GM19467 (cell line): ENCODE measurements around the gene RCOR1.

Experiments used
- ATAC-seq: cut with Tn5 transposase; IDR thresholded peaks from one replicate; pipeline ENCODE4 v1.9.1; 2021; ENCODE audit warnings: mild to moderate bottlenecking, moderate library complexity; ENCODE audit not compliant: unreplicated experiment

Gene RCOR1

DNA sequence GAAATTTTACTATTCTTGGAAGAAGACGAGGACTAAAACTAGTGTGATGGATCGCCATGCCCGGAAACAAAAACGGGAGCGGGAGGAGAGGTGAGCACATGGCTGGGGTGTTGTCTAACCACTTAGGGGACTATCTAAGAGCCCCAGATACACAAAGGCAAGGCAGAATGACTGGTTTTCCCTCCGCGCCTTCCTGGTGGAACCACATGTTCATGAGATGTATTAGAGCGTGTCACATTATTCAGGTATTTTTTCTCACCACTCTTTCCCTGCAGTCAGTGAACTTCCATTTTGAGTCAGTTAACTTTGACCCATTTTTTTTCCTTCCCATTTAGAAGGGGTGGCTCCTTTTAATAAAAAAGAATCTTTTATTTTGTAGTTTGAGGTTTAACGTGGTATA, 116.0 kb downstream of the RCOR1 start:
- ATAC-seq = peak; percentile 56

DNA sequence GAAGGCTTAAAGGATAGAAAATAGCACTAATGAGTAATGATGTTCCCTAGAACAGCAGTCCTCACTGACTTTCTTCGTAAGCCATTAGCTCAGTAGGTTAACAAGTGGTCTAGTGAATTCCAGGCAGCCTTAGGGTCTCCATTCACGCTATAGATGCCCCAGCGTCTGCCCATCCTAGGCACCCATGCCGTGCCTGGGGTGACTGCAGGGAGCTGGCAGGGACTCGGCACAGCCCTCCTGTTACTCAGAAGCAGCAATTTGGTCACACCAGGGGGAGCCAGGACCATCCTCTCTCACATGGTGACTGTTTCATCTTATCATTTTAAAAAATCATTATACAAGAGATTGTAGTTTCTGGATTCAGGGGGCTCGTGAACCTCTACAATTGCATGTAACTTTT, 118.8 kb downstream of the RCOR1 start:
- ATAC-seq = no peak

- no peak for ATAC-seq
Measured at GRCh38 chr14:102711946-102712345, 119.5 kb downstream of the RCOR1 start.

DNA sequence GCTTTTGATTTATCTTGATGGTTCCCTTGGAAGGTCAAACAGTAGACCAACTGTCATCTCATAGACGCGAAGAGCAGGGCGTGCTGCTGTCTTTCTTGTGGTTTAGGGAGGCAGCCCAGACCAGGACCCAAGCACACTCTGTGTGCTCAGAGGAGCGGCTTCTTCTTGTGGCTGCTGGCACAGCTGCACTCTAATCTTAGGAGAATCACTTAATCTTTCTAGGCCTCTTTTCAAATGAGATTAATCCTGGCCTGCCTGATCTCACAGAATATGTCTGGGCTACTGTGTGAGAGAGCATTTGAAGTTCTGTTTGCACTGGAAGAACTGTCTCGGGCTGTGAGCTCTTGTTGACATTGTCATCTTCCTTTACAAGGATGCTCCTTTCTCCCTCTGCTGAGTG, 124.8 kb downstream of the RCOR1 start:
- ATAC-seq = no peak

GRCh38 chr14:102722646-102723045, 130.2 kb downstream of the RCOR1 start:
- ATAC-seq = no peak

GRCh38 chr14:102723650-102724049, 131.2 kb downstream of the RCOR1 start:
- no peak for ATAC-seq

DNA sequence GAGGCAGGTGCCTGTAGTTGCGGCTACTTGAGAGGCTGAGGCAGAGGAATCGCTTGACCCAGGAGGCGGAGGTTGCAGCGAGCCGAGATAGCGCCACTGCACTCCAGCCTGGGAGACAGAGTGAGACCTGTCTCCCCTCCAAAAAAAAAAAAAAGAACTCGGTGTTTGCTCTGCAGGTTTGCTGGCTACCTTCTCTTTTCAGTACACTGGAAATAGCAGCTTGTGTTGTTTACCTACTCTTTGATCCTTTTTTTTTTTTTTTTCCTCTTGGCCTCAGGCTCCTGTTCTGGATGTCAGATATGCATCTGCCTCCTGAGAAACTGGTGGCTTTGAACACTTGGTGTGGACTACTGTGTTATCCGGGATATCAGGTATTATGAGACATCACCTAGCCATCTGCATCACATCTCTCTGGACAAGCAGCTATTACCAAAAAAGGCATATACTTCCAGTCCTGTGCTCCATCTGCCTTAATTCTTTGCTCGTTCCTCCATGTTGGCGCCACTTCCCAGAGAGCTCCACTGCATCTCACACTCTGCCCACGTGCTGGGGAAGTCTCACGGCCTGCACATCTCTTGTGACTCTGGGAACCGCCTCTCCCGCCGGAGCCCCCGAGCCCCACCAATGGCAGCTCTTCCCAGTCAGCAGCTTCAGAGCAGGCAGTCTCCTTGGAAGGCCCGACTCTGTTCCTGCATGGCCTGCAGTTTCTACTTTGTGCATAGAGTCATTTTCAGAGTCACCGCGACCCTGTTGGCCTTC, 133.9 kb downstream of the RCOR1 start:
- ATAC-seq = no peak

DNA sequence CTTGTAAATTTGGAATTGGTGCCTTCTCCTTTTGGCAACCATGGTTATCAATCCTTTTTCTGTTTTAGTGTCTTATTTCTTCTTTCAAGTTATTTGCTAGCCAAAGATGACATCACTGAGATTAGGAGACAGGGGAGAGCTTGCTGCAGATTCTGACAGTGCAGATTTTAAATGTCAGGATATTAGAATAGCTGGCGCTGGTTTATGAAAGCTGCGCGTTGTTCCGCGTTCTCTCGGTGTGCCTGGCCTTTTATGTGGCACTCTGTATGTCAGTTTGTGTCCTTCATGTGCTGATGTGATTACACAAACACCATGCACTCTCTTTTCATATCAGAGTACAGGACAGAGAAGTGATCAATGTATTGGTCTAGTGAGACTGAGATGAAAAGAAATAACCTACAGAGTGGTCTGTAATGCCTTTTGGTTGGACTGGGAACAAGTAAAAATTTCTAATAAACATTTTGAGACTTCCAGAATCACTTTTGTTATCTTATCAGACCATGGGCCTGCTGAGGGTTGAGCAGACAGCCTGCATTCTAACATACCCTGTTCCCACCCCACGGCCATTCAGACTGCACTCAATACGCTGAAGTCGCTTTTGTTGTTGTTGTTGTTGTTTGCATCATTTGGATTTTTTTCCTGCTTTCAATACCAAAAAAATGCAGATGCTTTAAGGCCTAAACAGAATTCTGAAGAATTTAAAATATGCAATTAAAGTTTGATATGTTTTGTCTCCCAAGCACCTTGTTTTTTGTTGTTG, 135.1 kb downstream of the RCOR1 start:
- ATAC-seq = no peak

DNA sequence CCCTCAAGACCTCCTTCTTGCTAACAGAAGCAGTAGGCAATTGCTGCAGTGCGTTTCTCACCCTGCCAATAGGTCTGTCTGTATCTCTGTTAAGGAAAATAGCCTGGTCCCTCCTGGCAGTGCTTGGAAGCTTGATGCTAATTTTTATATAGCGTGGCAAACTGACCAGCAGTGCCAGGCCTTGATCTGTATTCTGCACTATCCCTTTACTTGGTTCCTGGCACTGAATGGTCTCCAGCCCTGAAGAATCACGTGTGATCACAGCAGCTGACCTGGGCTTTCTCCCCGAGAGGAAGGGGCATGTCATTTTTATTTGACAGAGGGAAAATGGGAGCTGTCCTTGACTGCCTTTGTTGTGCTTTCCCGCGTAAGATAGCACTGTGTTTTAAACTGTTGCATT, 136.1 kb downstream of the RCOR1 start:
- no peak for ATAC-seq

GRCh38 chr14:102729268-102729667, 136.8 kb downstream of the RCOR1 start:
- no peak for ATAC-seq

- ATAC-seq = no peak
Measured at GRCh38 chr14:102729825-102730224, 137.4 kb downstream of the RCOR1 start.

DNA sequence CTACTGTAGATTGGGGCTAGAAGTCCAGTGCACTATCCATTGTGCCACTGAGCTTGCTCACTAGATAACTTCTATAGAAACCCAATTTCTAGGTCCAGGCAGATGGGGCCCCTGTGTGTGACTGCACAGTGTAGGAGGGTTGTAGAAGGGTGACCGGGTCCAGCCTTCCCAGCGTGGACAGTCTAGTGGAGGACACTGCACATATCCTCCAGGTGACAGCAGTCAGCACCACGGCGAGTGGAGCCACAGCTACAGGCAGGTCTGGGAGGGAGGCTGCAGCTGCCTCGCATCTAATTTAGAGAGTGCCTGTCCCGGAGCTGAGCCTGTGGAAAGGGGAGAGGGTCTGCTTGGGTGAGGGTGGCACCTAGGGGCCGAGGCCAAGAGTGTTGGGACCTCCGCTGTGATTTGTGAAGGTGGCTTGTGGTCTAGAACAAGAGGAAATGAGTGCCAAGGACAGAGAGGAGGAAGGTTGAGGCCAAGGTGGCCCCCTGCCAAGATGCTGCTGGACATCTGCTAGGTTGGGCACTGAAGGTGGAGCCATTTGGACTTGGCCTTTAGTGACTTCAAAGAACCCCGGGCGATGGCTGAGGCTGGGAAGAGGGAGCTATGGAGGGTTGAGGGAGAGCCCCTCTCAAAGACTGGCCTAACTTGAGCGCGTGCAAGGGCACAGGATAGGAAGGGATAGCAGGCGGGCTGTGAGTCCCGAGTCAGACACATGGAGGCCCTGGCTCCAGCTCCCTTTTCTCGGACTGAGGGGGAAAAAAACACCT, 138.8 kb downstream of the RCOR1 start:
- ATAC-seq = no peak

DNA sequence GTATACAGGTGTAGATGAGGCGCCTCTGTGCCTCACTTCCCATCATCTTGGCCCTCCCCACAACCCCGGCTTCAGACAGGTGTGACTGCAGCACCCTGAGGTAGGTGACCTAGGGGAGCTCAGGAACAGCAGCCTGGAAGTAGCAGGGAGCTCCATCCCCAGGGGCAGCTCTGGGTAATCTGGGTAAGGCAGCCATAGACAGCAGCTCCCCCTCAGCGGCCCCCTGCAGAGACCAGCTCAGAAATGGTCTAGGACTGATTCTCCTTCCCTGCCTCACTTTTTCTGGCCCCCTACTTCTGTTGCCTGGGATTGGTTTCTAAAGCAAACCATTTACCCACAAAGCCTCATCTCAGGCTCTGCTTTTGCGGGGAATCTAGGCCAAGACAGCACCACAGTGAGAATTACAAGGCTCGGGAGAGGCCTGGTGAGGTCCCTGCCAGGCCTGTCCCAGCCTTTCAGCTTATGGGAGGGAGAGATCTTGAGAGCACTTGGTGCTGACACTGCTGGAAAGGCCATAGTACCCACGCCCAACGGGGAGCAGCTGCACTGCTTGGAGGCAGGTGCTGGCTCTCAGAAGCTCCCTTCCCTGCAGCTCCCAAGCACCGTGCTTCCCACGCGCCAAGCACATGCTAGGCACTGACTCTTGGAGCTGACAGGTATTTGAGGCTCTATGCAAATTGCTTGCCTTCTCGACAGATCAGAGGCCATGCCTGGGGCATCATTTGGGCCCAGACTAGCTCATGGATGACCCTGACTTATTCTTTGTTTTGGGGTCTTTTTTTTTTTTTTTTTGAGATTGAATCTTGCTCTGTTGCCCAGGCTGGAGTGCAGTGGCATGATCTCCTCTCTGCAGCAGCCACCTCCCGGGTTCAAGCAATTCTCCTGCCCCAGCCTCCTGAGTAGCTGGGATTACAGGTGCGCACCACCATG, 139.7 kb downstream of the RCOR1 start:
- no peak for ATAC-seq

- no peak for ATAC-seq
Measured at GRCh38 chr14:102732924-102733323, 140.5 kb downstream of the RCOR1 start.

GRCh38 chr14:102733326-102733725, 140.9 kb downstream of the RCOR1 start:
- ATAC-seq = no peak

DNA sequence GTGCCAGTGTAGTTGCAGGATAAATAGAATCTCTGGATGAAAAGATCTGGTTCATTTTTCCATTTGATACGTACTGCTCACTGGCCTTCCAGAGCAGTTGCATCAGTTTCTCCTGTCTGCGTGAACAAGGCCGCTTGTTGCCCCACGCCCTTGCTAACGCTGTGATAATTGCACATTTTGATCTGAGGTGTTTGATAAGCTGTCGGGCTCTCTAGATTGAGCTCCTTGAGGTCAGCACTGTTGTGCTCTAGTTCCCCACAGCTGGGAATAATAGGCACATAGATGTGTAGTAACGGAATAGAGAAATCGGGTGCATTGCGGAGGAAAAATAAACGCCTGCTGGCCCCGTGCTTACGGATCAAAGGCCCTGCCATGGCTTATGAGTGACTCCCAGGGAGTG, 142.0 kb downstream of the RCOR1 start:
- ATAC-seq = no peak

GRCh38 chr14:102736956-102737355, 144.5 kb downstream of the RCOR1 start:
- ATAC-seq = no peak

GRCh38 chr14:102737402-102738372, 145.2 kb downstream of the RCOR1 start:
- ATAC-seq = no peak

DNA sequence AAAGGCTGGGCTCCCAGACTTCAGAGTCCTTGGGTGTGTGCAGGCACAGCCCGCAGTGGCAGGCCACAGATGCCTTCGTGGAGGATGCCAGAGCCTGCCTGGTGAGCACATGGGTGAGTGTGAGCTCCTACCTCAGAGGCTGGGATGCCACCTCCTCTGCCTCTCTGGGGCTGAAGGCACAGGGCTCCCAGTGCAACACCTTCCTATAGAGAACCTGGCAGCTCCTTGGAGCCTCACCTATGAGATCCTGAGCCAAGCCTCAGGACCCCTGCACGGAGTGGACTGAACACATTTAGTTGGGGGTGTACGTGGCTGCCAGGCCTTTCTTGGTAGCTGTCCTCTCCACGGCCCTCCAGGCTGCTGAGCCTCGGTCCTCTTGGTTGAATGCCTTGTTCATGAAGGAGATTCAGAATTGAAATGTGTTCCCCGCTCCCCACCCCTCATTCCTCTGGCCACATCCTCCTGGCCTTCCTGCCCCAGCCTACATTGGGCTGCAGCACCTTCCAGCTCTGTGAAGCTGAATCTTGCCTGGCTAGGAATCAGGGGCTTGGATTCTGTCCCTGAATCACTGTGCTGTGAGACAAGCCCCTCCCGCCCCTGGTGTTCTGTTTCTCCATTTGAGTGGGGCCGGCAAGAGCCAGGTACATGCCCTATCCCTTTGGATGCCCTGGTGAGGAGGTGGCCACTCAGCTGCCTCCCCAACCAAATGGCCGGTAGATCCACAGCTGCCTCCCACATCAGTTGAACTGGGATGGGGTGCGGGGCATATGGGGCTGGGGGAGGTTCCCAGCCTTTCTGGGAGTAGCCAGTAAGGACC, 146.1 kb downstream of the RCOR1 start:
- ATAC-seq = no peak
